DOHH2 (cell line): ENCODE measurements around the gene RPL41.

ENCODE experiments used
- EZH2phosphoT487 ChIP-seq: fragments of 200-600 bp; sonication (generic); IDR thresholded peaks from 2 replicates; pipeline ENCODE4 v1.6.1; 2017; ENCODE audit warnings: borderline replicate concordance, mild to moderate bottlenecking, antibody characterized with exemption, low read length, moderate library complexity, mixed read lengths
- TF ChIP-seq, protein P1 (sequence below): fragments of 200-600 bp; sonication (generic); IDR thresholded peaks from one replicate; pipeline ENCODE4 v1.5.1; 2014; ENCODE audit warnings: antibody characterized with exemption, mild to moderate bottlenecking, low read depth, low read length; ENCODE audit not compliant: poor library complexity, severe bottlenecking

DNA sequence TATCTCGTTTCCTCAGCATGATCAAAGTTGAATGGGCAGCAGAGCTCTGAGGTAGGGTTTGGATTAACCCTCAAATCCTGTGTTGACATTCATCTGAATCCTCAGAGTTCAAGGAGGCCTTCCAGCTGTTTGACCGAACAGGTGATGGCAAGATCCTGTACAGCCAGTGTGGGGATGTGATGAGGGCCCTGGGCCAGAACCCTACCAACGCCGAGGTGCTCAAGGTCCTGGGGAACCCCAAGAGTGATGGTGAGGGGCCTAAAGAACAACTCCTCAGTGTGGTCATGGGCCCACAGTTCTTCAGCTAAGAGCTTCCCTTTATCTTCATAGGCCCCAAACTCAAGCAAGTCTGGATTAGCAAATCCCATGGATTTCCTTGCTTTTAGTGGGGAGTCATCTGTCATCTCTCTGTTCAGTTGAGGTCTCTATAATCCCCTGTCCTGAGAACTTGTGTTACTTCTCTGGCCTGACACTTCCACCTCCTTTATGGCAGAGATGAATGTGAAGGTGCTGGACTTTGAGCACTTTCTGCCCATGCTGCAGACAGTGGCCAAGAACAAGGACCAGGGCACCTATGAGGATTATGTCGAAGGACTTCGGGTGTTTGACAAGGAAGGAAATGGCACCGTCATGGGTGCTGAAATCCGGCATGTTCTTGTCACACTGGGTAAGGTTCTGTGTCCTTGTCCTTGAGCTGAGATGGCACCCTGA, 43.2 kb downstream of the RPL41 start:
- TF ChIP-seq, protein P1, sequence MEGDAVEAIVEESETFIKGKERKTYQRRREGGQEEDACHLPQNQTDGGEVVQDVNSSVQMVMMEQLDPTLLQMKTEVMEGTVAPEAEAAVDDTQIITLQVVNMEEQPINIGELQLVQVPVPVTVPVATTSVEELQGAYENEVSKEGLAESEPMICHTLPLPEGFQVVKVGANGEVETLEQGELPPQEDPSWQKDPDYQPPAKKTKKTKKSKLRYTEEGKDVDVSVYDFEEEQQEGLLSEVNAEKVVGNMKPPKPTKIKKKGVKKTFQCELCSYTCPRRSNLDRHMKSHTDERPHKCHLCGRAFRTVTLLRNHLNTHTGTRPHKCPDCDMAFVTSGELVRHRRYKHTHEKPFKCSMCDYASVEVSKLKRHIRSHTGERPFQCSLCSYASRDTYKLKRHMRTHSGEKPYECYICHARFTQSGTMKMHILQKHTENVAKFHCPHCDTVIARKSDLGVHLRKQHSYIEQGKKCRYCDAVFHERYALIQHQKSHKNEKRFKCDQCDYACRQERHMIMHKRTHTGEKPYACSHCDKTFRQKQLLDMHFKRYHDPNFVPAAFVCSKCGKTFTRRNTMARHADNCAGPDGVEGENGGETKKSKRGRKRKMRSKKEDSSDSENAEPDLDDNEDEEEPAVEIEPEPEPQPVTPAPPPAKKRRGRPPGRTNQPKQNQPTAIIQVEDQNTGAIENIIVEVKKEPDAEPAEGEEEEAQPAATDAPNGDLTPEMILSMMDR, result no peak
- TF ChIP-seq EZH2phosphoT487, result no peak
